ENCODE measurements around the gene PIP5K1B.

The PIP5K1B gene

DNA sequence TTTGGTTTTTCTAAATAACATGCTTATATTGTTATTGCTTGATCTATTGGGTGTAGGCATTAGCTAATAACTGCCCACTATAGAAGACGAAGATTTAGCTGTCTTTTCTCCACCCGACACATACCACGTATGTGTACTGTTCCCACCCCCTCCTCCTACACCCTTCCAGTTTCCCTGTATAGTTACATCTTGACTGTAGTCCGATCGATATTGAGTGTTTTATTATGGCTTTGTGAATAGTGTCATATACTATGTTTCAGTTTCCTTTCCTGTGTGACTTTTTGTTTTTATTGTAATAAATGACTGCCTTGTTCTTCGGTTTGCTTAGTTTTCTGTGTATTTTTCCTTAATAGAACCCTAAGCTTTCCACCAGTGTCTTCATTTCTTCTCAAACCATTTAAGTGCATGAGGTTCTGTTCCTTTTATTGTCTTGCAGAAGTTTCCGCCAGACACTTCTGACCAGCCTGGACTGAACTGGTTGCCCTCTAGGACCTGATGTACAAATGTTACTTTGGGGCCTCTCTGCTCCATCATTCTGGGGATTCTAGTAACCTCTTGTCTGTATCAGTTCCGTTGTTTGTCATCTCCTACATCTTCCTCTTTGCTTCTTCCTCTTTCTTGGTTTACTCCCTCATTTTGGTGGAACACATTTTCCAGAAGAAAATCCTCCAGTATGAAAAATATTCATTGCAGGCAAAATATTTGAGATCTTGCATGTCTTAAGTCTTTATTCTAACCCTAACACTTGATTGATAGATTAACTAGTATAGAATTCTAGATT lies 247.0 kb downstream of the PIP5K1B start:
- DNase-seq (ENCODE audit: low spot score) = no peak

DNA sequence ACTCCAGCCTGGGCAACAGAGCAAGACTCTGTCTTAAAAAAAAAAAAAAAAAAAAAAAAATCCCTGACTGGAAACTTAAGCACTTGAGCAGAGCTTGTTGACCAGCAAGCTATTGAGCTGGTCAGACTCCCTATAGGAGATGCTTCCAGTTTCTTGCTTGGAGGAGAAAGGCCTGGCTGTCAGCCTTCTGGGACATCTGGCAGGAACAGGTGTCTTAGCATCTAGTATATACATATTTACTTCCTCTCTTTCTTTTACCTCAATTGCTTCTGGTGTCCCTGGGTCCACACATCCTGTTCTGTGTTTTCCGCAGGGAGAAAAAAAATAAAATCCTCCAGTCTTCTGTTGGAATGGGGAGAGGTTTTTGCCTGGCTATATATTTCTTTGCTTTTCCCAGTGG lies 248.7 kb downstream of the PIP5K1B start:
- DNase-seq (ENCODE audit: low spot score) = no peak

DNA sequence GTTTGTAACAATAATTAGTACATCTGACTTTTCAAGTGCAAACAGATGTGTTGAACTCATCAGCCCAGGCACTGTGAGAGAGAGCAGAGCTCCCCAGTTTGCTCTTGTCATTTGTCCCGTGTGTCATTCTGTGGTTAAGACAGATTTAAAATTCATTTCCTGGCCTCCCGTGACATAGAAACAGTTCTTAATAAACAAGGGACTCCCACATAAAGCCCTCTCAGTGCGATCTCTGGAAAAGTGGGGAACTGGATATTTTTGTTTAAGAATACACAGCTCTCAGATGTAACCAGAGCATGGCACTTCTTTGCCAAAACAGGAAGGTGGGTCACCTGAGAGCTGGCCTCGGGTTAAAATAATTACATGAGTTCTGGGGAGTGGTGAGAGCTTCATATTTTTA lies 250.3 kb downstream of the PIP5K1B start:
- DNase-seq (ENCODE audit: low spot score) = no peak

DNA sequence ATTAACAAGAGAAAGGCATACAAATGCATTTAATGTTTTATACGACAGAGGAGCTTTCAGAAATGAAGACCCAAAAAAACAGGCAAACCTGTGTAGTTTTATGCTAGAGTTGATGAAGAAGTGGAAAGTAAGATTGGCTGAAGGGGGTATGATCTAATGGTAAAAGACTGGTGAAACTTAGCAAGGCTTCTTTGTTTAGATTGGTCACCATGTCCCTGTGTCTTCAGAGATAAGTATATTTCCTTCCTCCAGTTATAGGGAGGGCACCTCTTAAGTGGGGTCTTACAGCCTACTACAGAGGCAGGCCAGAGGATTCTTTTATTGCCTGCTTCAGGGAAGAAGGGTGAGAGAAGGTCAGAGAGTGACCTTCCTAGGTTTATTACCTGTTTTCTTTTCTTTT lies 252.4 kb downstream of the PIP5K1B start:
- no peak for DNase-seq (ENCODE audit: low spot score)

DNA sequence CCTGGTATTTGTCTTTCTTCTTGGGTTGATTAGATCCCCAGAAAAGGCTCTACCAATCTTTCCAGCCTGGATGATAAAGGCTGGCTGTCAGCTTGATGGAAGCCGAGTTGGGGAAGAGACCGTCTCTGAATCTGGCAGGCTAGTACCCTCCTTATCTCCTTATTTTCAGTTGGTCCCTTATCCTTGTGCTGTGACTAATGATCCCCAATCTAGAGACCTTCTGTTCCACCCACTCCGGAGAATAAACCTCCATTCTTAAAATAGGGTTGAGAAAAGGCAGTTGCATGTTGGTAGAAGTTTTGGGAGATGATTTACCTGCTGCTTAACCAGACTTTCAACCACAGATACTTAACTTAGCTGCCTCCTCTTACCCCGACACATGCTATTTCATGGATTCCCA lies 256.5 kb downstream of the PIP5K1B start:
- DNase-seq (ENCODE audit: low spot score) = no peak

DNA sequence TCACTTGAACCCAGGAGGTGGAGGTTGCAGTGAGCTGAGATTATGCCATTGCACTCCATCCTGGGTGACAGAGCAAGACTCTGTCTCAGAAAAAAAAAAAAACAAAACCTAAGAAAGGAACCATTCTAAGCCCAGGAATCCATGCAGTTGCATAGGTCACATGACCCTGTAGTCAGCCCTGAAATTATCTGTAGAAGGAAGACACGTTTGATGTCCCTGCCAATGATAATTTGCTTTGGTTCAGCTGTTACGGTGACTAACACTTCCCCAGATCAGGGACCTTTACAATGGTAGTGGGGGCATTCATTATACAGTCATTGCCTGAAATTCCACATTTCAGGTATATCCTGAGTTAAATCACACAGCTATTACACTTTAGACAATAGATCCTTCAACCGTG lies 258.4 kb downstream of the PIP5K1B start:
- DNase-seq (ENCODE audit: low spot score) = no peak

DNA sequence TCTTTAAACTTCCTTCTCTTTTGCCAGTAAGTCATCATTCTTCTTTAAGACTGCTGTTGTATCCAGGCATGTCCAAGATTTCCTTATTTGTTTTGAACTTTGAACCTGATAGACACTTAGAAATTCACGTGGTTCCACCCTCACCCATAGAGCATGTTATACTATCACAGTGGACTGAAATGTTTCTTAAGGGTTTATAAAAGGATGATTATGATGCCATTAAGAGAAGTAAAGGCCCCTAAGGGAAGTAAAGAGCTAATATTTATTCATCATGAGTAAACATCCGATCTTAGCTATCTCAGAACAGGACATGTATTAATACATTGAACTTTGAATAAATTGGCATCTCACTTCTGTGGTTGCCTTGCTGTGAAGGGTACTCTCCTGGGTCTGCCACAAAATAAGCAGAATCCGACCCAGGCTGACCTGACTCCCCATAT lies 259.1 kb downstream of the PIP5K1B start:
- no peak for DNase-seq (ENCODE audit: low spot score)

DNA sequence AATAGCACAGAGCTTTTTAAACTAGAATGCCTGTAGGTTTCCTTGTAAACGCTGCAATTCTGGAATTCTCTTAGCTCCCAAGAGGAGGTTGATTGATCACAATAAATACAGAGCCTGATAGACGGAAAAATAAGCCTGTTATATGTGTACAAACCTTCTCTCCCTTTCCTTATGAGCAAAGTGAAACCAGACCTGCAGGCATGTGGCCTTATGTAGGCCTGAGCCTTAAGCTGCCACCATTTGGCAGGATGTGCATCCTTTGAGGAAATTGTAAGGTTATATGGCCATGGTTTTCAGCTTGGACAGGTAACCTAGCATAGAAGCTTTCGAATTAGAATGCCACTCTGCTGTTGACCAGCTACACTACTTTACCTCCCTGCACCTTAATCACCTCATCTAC lies 259.7 kb downstream of the PIP5K1B start:
- no peak for DNase-seq (ENCODE audit: low spot score)

DNA sequence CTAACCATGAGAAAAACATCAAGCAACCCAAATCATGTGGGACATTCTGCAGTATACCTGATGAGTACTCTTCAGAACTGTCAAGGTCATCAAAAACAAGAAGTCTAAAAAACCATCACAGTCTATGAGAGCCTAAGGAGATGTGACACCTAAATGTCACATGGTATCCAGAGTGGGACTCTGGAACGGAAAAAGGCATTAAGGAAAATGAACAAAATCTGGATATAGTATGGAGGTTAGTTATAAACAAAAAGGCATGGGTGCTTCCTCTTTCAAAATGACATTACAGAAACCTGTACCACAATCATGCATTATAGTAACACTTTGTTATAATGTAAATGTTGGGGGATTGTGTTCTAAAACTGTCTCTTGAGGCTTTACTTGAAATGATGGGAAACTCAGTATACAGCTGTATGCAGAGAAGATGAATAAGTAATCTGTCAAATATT lies 261.5 kb downstream of the PIP5K1B start:
- DNase-seq (ENCODE audit: low spot score) = no peak

DNA sequence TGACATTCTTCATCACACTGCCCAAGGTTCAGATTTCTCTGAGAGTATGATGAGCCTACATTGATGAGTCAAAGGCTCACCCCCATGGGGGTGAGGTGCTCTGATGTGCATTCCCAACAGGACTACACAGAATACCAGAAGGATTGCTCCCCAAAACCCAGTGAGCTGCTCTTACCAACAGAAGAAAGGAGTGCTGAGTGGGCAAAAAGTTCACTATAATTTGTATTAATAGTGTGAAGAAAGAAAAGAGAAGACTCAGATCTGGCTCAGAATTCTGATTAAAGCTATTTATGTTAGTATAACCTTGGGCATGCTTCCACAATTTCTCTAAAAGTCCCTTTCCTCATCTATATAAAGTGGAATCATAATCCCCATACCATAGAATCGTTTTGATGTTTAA lies 262.8 kb downstream of the PIP5K1B start:
- no peak for DNase-seq (ENCODE audit: low spot score)

DNA sequence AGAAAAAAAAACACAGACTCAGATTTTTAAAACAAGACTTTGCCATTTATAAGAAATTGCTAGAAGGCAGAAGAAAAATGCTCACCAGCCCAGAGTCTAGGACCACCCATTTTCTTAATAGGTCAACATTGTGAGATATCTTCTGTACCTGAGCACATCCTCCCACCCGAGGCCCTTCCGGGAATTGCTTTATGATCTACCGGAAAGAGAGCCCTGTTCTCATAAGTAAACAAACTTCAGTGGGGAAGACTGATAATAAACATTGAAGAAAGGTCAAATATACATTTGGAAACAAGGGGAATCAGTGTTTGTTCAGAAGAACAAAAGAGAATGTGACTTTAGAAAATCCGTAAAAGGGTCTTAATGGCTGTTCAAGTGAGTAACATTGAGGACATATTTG lies 264.5 kb downstream of the PIP5K1B start:
- no peak for DNase-seq (ENCODE audit: low spot score)

DNA sequence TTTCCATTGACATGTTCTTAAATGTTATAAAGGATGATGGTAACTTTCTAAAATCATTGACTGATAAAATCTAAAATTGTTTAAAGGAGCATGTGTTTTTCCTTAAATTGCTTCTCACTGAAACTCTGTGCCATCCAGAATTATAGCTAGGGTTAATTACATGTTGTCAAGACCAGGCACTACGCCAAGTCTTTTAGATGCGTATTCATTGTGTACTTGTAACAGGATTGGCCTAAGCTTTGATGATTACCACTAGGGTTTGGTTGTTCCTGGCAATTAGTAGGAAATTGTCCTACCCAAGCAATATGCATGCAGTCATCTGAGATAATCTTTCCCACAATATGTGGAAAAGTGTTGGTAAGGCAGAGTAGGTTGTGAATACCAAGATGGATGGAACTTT lies 265.1 kb downstream of the PIP5K1B start:
- DNase-seq (ENCODE audit: low spot score) = no peak

DNA sequence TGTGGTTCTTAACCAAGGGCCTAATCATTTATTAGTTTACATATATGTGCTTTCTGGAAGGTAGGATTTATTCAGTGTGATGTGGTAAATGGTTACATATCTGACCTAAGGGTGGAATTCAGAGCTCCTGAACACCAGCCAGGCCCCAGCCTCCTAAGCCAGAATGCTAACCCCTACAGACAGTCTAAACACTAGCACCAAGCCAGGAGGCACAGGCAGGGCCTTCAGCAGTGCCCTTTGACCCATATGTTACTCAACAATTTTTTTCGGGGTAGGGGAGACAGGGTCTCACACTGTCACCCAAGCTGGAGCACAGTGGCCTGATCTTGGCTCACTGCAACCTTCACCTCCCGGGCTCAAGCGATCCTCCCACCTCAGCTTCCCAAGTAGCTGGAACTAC lies 268.6 kb downstream of the PIP5K1B start:
- DNase-seq (ENCODE audit: low spot score) = no peak

DNA sequence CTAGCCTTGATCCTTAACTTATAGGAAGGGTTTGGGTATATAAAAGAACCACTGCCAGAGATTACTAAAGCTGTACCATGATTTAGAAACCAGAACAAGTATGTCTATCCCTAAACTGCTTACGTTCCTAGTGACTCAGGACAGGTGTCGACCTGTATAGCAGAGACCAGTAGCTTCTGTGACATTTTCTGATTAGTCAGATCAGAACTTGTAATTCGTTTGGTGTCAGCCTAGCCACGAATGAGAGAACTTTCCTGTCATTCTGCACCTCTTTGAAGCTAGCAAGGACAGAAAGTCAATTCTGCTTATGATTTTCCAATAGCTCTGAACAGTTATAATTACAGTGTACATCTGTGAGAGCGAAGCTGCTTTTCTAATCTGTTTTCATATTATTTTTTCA lies 269.4 kb downstream of the PIP5K1B start:
- DNase-seq (ENCODE audit: low spot score) = no peak

DNA sequence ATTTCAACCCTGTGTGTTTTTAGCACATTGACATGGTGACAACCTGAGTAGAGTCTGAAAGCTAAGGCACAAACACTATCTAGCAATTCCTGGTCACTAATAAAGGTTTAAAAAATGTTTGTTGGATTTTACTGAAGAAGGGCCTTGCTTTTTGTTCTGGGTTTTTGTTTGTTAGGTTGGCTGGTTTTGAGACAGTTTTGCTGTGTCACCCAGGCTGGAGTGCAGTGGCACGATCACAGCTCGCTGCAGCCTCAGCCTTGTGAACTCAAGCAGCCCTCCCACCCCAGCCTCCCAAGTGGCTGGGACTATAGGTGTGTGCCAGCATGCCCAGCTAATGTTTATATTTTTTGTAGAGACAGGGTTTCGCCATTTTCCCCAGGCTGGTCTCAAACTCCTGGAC lies 269.9 kb downstream of the PIP5K1B start:
- DNase-seq (ENCODE audit: low spot score) = no peak

DNA sequence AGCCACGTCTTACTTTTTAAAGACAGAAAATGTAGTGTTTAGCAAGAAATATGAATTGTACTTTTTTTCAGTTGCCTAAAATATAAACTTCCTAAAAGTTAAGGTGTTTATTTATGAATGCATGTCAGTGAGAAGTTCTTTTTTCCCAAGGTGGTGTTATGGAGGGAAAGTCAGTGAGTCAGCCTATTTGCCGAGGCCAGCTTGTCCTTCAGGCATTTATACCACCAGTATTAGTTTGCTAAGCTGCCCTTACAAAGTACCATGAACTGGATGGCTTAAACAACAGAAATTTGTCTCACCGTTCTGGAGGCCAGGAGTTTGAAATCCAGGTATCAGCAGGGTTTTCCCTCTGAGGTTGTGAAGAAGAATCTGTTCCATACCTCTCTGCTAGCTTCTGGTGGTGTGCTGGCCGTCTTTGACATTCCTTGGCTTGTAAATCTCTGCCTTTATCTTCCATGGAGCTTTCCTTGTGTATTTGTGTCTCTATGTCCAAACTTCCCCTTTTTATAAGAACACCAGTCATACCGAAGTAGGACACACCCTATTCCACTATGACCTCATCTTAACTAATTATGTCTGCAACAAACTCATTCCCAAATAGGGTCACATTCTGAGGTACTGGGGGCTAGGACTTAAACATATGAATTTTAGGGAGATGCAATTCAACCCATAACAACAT lies 270.5 kb downstream of the PIP5K1B start:
- DNase-seq (ENCODE audit: low spot score) = no peak

DNA sequence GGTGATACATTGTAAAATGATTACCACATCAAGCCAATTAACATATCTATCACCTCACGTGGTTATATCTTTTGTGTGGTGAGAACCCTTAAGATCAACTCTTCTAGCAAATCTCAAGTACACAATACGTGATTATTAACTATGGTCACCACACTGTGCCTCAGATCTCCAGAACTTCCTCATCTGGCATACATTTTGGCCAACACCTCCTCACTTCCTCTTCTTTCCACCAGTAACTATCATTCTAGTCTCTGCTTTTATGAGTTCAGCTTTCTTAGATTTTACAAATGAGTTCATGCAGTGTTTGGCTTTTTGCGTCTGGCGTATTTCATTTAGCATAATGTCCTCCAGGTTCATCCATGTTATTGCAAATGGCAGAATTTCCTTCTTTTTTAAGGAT lies 273.0 kb downstream of the PIP5K1B start:
- DNase-seq (ENCODE audit: low spot score) = no peak

DNA sequence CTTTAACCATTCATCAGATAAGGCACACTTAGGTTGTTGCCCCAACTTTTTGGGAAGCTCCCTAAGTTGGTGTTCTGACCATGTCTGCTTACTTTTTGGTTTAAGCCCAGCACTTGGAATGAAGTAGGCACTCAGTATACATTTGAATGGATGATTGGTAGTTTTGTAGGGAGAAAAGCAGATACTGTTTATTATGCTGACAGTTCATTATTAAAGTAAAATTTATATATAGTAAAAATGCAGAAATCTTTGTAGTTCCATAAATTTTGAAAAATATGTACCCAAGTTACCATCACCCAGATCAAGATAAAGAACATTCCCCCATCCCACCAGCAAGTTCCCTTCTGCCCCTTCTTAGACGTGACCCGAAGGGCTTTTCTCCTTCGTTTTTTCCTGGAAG lies 273.5 kb downstream of the PIP5K1B start:
- no peak for DNase-seq (ENCODE audit: low spot score)

DNA sequence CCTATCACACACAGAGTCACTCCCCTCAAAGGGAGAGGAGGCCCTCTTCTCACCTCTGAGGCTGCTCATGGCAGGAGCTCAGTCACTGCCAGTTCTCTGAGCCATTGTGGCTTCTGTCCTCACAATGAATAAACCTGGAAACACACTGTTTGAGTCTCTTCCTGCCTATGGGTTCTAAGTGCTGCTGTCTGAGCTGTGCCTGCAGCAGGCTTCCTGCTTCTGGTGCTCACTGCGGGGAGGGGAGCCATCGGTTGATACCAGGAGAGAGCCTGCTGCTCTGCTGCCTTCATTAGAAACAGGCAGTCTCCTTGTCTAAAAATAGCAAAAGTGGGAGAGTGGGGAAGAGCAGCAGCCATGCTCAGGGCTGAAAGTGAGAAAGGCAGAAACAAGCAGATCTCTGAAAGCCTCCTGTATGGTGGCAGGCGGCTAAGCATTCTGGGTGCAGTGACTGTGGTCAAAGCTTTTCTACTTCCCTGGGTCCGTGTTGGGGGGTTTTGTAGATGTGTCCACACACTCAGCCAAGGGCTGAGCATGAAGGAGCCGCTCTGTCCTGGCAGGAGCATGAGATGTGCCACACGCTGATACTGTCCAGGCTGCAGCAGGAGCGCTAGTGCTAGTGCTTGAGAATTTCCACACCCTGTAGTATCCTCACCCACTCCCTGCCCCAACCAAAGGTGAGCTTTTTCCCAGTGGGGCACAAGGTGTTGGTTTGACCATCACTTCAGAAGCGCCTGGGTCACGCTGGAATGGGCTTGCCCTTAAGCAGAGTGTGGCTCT lies 274.7 kb downstream of the PIP5K1B start:
- no peak for DNase-seq (ENCODE audit: low spot score)

DNA sequence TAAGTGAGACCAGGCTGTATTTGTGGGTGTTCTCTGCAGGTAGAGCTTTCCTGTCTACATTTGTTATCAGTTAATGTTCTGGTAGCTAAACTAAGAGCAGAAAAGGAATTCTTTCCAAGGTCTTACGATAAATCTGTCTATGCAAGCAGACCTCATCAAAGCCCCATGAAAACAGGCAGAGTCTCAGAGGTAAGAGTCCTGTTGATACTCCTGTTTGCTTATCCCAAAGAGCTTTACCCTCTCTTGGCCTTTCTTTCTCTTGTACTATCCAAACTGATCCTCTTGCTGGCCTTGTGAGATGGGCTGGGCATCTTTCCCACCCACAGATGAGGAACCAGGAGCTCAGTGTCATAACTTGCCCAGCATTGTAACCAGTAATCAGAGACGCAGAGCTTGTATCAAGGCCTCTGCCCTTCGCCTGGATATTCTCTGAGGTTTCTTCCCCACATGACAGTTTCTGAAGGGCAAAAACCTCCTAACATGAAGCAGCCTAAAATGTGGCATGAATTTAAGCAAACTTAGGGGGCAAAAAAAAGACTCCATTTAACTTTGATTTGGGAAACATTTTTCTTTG lies 275.4 kb downstream of the PIP5K1B start:
- no peak for DNase-seq (ENCODE audit: low spot score)

DNA sequence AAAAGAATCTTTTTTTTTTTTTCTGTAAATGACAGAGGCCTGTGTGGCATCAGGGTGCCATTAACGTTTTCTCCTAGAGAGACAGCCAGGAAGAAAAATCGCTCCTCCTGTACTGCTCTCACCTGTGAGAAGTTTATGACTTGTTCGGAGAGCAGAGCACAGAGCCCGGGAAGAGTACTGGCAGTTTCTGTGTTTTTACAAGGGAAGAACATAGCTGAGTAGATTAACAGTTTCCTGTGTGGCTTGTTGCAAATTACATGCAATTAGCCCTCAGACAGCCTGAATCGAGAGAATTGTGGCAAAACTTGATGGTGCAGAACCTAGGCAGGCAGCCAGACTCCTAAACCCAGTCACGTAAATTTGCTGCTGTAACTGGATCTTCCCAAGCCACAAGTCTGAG lies 276.7 kb downstream of the PIP5K1B start:
- DNase-seq (ENCODE audit: low spot score) = no peak

DNA sequence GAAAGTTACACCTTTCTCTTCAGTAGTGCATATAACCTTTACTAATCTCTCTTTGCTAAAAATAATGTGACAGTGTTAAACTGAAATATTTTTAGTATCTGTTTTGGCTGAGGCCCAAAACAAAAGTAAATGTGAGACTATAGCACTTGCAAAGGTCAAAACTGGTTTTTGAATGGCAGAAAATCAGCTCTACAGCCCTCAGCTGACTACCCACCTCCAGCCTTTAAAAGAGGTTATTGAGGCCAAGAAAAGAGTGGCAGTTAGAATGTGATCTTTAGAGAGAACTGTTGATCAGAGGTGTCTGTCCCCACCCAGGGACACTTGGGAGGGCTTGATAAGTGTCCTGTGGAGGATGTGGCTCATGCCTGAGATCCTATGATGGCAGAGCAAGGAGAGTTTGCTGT lies 278.0 kb downstream of the PIP5K1B start:
- DNase-seq (ENCODE audit: low spot score) = no peak
